Measurements from ENCODE around the gene TEX29.

TEX29 gene

DNA sequence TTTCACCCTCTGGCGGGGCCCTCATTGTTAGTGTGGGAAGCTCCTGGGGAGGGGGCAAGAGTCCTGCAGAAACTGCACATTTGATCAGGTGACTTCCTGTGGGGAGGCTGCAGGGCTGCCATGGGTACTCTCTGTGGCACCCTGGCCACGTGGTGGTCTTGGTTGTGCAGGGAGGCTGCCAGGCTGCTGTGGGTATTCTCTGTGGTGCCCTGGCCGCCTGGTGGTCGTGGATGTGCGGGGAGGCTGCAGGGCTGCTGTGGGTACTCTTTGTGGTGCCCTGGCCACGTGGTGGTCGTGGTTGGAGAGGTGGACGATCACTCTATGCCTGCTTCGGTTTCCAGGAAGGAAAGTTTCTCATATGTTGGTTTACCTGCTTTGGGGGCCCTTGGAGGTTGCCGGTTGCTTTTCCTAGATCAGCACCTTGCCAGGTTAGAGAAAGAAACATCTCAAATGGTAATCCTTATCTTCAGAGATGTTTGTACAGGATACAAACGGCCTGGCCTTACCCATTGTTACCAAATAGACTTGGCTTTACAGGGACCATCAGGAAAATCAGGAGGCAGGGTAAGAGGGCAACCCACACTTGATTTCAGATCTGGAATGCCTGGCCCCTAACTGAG, 22.9 kb downstream of the TEX29 start:
- DNase-seq (ENCODE audit: low read depth) = no peak

DNA sequence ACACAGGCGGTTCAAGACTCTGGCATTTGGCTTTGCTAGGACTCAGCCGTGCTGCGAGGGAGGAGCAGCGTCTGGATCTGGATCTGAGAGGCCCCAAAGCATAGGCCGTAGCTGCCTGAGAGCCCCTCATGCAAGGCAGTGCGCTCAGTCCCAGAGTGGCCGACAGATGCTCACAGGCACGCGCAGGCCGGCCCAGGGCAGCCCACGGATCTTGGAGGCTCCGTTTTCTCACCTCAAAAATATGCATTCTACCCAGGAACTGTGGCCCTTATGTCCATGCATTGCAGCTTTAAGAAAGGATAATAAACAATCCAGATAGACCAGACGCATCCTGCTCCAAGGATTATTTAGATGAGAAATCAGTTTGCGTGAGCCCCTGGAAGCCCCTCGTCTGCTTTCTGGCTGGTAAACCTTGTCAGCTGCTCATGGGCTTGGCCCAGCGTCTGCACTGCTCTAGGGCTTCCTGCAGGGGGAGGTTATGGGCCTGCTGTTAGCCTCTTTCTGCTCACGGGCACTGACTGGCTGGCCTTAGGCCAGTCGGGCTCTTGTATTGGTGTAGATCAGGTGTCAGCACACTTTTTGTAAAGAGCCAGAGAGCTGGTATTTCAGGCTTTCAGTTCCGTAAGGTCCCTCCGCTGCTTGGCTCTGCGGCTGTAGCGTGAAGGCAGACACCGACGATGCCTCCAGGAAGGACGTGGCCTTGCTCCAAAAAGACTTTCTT, 24.2 kb downstream of the TEX29 start:
- peak; percentile 43 for DNase-seq (ENCODE audit: low read depth)

DNA sequence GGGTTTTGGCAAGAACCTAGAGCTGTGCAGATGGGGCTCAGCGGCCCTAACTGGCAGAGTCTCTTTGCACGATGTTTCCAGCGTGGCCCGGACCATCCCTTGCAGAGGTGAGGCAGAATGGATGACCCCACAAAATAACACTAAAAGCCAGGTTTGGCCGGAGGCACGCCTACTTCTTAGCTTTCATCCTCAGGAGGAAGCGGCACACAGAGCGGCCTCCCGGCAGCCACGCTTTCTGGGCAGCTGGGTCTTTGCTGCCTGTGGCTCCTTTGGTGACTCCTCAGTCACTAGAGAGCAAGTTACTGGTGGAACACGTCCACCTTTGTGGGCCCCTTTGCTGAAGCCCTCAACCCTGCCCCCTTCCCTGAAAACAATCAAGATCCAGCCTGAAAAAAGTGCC, 25.2 kb downstream of the TEX29 start:
- DNase-seq (ENCODE audit: low read depth) = no peak

DNA sequence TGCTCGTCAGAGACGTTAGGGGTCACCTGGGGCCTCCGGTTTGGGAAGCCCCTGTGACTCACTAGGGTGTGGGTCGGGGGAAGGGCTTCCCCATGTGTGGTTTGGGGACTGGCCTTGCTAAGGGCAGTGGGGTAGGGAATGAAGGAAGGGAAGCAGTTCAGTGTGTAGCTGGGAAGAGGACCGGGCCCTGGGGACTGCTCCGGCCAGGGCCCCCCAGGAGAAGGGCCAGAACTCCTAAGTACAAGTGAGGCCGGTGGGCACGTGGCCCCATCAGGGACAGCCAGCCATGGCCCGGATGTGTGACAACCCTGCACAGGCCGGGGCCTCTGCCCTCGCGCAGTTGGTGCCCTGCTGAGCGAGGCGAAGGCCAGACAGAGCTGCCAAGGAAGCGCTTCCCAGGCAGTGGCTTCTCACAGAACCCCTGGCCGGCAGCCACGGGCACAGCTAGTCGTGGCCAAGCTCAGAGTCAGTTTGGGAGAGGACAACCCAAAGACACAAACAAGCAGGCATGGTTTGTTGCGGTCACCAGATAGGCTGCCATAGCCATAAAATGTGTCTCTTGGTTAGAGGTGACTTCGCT, 25.7 kb downstream of the TEX29 start:
- no peak for DNase-seq (ENCODE audit: low read depth)

DNA sequence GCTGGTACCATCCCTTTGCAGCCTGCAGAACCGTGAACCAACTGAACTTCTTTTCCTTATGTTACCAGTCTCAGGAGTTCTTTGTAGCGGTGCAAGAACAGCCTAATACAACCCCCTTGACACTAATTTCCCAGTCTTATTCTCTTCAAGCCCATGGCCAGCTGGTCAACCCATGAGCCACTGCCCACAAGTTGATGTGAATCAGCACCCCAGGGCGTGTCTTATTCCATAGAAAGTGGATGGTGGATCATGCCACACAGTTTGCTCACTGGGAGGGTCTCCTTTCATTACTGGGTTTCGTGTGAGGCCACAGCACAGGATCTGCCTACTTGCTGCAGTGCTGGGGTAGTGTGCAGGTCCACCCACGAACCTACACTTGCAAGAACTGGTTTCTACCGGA, 27.0 kb downstream of the TEX29 start:
- DNase-seq (ENCODE audit: low read depth) = no peak

DNA sequence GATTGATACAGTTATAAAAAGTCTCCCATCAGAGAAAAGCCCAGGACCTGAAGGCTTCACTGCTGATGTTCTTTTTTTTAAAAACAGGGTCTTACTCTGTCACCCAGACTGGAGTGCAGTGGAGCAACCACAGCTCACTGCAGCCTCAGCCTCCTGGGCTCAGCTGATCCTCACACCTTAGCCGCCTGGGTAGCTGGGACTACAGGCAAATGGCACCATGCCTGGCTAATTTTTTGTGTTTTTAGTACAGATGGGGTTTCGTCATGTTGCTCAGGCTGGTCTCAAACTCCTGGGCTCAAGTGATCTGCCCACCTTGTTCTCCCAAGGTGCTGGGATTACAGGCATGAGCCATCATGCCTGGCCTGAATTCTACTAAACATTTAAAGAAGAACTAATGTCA, 33.1 kb downstream of the TEX29 start:
- DNase-seq (ENCODE audit: low read depth) = no peak

DNA sequence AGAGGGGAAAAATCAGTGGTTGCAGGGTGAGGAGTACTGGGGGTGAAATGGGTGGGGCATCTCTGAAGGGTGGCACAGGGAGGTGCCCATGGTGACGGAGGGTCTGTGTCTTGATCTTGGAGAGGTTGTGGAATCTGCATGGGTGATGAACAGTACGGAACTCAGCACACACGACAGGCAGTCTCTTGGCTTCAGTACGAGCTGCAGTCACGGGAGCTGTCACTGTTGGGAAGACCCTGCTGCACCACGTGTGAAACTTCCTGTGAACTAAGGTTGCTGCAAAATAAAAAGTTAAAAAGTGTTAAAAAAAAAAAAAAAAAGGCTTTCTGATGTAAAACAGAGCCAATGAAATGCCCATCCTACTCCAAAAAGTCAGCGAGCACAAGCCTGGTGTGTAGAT, 34.3 kb downstream of the TEX29 start:
- no peak for DNase-seq (ENCODE audit: low read depth)

DNA sequence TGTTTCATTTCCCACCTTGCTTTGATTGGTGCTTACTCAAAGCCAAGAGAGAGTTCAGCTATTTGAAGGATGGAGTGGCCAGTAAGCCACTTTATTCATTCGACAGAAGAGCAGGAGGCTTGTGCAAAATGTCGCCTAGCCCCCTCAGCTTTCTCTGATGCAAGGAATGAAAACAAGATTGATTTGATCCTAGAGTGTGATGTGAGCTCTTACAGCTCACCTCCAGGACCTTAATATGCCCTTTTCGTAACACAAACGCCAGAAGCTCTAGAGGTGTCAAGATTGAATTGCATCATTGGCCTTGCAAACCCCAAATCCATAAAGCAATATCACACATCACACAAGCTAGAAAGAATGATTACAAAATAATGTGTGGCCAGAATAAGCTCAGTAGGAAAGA, 36.4 kb downstream of the TEX29 start:
- no peak for DNase-seq (ENCODE audit: low read depth)

DNA sequence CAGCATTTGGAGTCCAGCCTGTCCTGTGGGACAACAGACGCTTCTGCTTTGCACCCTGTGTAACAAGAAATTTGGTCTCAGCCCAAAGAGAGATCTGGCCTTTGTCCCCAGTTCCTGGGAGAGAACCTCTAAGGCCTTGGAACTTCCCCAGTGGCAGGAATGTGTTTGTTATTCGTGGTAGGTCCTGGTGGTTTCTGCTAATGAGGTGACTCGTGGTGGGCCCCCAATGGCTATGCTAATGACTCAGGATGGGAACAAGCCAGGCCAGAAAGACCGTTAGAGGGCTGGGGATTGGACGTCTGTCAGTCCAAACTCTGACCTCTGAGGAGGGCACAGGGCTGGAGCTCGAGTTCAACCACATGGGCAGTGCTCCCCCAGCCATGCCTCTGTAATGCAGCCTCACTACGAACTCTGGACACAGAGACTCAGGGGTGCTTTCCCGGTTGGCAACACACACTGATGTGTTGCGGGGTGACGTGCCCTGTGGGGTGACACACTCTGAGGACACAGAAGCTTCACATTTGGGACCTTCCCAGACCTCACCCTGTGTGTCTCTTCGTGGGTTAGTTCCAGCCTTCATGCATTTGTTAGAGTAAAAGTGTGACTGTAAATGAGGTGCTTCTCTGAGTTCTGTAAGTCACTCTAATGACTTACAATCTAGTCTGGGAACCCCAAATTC, 38.9 kb downstream of the TEX29 start:
- no peak for DNase-seq (ENCODE audit: low read depth)

DNA sequence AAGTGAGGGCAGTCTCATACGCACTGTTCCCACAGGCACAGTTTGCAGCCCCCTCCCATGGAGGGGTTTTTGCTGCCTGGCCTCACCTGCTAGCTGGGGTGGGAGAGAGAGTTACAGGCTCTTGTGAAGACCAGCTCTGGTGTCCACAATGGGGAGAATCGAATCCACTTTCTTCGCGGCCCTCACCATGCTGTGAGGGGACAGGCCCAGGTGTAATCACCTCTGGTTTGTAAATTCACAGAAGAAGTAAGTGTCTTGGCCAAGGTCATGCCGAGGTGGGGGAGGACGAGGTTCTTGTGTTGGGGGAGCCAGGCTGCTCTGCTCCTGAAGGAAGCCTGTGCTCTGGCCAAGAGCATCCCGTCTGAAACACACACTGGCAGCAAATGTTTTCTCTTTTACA, 39.5 kb downstream of the TEX29 start:
- no peak for DNase-seq (ENCODE audit: low read depth)

DNA sequence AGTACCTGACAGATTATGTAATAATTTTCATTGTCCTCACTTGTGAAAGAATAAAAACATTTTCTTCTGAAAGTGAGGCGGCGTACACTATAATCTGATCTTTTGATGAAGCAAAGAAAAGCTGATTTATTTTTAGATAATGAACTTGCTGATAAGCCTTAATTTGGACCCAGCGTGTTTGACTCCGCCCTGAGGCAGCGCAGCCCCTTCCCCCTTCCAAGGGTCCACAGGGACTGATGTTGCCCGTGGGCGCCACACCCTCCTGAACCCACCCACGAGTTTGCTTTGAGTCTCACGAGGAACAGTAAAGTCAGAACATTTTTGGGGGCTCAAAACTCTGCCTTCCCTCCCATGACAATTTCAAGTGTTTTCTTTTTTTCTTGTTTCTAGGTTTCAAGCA, 40.0 kb downstream of the TEX29 start:
- DNase-seq (ENCODE audit: low read depth) = no peak

DNA sequence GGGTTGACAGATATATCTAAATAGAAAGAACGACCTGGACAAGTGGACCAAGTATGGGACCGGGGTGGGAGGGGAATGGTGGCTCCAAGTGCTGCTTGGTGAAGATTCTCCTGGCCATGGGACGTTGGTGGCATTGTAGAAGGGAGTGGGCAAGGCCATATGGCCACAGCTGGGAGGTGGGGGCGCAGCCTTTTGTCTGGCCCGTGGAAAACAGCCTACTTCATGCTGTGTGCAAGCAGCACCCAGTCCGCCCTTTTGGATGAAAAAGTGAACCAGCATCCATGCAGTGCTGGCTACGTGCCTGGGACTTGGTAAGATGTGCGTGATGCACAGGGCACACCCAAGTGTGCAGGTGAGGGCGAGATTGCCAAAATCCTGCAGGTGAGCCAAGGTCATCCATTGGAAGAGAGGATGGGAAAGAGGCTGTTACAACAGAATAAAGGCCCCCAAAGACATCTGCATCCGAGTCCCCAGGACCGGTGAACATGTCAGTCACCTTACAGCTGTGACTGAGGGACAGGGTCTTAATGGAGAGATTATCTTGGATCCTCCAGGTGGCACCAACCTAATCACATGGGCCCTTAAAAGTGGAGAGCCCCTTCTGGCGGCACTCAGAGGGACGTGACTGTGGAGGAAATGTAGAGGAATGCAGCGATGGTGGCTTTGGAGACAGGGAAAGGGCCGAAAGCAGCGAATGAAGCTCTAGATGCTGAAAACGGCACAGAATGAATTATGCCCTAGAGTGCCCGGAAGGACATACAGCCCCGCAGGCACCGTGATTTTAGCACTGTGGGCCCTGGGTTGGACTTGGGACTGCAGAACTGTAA, 40.8 kb downstream of the TEX29 start:
- no peak for DNase-seq (ENCODE audit: low read depth)

DNA sequence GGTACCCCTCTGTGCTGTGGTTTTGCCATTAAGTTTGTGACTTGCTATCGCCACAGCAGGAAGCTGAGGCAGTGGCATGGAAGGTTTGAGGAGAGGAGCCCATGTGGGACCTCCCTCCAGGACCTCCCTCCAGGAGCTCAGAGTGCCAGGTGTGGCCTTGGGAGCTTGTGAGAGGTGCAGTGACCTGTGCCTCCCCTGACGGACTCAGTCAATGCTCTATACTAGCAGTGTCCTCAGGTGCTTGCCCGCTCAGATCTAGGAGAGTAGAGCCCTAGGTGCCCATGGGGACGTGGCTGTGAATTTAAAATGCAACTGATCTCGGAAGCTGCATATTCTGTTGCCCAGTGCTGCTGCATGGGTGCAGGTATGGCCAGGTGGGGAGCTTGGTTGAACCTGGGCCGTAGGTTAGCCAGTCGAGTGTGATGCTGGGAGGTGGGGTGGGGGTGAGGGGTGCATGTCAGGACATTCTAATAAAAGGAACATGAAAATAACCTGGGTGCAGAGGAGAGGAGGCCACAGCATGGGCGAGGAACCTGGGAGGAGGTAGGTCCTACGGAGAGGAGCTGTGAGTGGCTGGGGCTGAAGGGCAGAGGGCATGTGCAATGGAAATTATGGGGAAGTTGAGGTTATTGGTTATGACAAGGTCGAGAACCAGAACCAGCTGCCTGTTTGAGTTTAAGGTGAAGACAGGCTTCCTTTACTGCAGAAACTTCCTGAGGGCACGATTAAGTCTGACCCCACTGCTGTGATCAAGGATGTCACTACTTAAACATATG, 41.6 kb downstream of the TEX29 start:
- no peak for DNase-seq (ENCODE audit: low read depth)

DNA sequence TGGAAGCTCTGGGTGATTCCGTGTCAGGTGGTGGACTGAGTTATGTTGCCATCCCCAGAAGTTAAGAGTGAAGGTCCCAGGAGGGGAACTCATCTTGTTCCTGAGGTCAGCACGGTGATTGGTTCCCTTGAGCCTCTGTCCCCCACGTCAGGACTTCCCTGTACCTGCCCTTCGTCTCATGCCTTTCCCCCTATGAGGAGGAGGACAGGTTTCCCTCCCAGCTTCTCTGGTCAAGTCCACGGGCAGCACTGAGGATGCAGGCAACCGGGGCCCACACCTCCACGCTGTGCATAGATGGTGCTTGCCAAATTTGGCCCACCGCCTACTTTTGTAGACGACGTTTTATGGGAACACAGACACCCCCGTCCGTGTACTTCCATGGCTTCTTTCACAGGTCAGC, 42.7 kb downstream of the TEX29 start:
- no peak for DNase-seq (ENCODE audit: low read depth)

DNA sequence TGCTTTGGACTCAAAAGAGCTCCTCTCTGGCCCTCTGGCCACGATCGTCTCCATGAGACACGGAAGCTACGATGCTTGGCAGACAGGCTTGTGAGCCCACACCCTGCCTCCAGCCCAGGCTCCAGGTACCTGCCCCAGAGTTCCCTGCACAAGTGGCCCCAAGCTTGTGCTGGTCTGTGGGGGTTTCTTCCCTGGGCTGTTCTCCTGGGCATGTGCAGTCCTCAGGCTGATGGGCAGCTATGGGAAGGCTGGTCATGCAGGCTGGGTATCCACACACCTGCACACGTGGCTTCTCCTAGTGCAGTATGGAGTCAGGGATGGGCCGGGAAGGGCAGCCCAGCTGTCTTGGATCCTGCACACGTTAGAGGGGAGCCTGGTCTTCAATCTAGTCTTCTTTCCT, 43.1 kb downstream of the TEX29 start:
- no peak for DNase-seq (ENCODE audit: low read depth)

DNA sequence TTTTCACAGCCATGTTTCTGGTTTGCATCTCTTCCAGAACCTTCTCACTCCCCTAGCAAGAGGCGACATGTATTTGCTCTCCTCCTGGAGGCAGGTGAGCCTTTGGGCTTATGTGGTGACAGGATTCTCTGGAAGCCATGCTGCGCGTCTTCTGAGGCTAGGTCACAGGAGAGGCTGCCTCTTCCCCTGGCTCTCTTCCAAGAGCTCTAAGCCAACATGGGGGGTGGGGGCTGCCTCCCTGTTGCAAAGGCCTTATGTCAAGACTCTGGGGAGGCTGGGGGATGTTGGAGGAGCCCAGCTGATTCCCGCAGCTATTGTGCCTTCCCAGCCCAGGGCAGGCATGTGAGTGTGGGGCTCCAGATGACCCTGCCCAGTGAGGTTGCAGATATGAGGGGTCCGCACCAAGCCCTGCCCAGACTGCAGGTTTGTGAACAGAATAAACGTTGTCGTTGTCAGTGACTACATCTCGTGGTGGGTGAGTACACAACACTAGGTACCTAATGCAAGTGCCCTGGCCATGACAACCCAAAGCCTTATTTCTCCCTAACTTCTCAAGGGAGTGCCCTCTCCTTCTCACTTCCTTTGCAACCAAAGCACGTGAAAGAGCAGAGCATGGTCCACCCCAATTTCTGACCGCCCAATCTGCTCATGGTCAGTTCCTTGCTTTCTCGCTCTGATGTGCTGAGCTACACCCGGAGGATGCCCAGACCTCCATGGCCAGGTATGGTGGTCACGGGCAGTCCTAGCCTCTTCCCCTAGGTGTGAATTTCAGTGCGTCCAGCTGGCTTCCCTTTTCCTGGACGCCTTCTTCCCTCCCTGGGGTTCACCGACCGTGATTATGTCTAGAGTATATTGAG, 44.9 kb downstream of the TEX29 start:
- DNase-seq (ENCODE audit: low read depth) = no peak

DNA sequence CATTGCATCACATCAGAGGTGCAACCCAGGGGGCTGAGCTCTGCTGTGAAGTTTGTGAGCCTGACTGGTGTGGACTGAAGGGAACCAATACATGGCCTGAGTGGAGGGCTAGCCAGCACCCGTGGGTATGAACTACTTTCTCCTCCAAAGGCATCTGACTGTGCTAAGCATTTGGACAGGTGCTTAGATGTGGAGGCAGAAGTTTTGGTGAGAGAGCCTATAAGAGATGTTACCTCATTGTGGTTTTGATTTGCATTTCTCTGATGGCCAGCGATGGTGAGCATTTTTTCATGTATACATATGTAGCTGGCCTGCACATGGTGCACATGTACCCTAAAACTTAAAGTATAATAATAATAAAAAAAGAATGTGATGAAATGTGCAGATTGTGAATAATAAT, 46.9 kb downstream of the TEX29 start:
- DNase-seq (ENCODE audit: low read depth) = no peak

DNA sequence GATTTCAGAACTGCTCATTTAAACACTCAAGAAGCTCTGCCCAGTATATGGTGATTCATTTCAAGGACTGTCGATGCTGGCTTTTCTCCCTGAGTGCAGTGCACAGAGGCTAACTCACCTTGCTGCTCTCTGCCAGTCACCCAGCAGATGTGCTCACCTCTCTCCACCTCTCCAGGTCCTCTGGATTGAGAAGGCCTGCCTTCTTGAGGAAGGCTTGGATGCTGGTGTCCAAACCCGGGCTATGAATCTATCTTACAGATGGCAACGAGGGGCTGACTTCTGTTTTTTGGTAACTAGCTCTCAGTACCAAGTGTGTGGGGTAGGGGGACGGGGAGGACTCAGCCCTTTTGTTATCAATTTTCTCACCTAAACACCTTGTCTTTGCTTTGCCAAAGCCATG, 47.6 kb downstream of the TEX29 start:
- no peak for DNase-seq (ENCODE audit: low read depth)

DNA sequence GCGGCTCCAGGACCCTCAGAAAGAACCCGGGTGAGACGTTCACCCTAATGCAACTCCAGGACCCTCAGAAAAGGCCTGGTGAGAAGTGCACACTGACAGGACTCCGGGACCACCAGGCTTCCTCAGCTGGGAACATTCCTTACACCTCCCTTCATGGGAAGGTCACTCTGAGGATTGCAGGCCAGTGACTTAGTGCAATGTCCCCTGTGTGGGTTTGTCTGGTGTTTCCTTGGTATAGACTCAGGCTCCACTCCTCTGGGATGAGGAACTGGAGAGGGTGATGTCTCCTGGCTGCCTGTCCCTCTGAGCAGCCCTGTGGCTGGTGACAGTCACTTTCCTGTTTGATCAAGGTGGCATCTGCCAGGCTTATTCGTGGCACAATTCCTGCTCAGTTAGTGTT, 49.7 kb downstream of the TEX29 start:
- DNase-seq (ENCODE audit: low read depth) = no peak
